Measurements from ENCODE around the gene HSD17B2. TPM values are rescaled to one million over a fixed set of nuclear protein-coding genes. Genes with fewer than 3 reads are reported as not detected.
"Not testable (repeated sequence)": the region's sequence is repeated elsewhere in the genome, so short reads cannot be mapped to it uniquely, and the experiment has no call there.

Gene HSD17B2
- total RNA-seq, 2 donors from 2014 or later: not detected

GRCh38 chr16:82008957-82009592 lies 26.0 kb upstream of the HSD17B2 start:
- peaks cover 9 to 16% of the 10 kb centered on the region in 2 donors for H3K9me3 Mint-ChIP-seq
- peaks cover 21% of the 10 kb centered on the region for H3K4me1 Mint-ChIP-seq (ENCODE audit: low read depth)
- H3K36me3 Mint-ChIP-seq (ENCODE audit: insufficient read depth in 2 of 2): peaks cover 21 to 22% of the 10 kb centered on the region in 2 donors
- H3K4me3 Mint-ChIP-seq: no peak overlapping the region
- ATAC-seq (replicated peaks in 1 of 2): no peak
- H3K27ac Mint-ChIP-seq: no peak overlapping the region
- H3K27me3 Mint-ChIP-seq (ENCODE audit: low read depth): no peaks in the 10 kb centered on the region
- DNase-seq: no peak

DNA sequence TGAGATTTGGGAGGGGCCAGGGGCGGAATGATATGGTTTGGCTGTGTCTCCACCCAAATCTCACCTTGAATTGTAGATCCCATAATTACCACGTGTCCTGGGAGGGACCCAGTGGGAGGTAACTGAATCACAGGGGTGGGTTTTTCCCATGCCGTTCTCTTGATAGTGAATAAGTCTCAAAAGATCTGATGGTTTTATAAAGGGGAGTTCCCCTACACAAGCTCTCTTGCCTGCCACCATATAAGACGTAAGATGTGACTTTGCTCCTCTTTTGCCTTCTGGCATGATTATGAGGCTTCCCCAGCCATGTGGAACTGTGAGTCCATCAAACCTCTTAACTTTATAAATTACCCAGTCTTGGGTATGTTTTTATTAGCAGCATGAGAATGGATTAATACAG lies 25.3 kb upstream of the HSD17B2 start:
- H3K27ac Mint-ChIP-seq: peak overlapping the region; percentile 47
- H3K4me1 Mint-ChIP-seq (ENCODE audit: low read depth): peaks cover 21% of the 10 kb centered on the region
- not testable (repeated sequence) for DNase-seq; ATAC-seq (replicated peaks in 1 of 2); H3K27me3 Mint-ChIP-seq (ENCODE audit: low read depth)
- peaks cover 9 to 16% of the 10 kb centered on the region in 2 donors for H3K9me3 Mint-ChIP-seq
- peaks cover 21 to 22% of the 10 kb centered on the region in 2 donors for H3K36me3 Mint-ChIP-seq (ENCODE audit: insufficient read depth in 2 of 2)
- peak overlapping the region in 1 of 2 donors; percentile 94 for H3K4me3 Mint-ChIP-seq

DNA sequence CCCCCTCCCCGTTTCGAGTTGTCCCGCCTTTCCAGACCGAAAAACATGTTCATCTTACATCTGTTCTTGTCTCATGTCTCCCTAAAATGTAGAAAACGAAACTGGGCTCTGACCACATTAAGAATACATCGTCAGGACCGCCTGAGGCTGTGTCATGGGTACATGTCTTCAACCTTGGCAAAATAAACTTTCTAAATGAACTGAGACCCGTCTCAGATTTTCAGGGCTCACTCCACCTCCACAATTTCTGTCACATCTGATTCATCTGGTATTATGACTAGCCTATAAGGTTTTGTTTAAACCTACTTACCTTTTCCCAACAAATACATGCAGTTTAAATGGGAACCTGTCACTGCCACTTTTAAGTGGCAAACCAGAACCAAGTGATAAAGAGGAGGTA lies 24.4 kb upstream of the HSD17B2 start:
- Mint-ChIP-seq H3K27me3 (ENCODE audit: low read depth) (peaks cover 2% of the 10 kb centered on the region), H3K27ac (peak overlapping the region; percentile 92), H3K9me3 (peaks cover 9 to 16% of the 10 kb centered on the region in 2 donors), H3K36me3 (ENCODE audit: insufficient read depth in 2 of 2) (peaks cover 21 to 22% of the 10 kb centered on the region in 2 donors), H3K4me3 (peak overlapping the region; percentile 80 to 94), H3K4me1 (ENCODE audit: low read depth) (peaks cover 21% of the 10 kb centered on the region)
- peak; percentile 1 to 13 for DNase-seq
- ATAC-seq (replicated peaks in 1 of 2): peak; percentile 49 to 55

DNA sequence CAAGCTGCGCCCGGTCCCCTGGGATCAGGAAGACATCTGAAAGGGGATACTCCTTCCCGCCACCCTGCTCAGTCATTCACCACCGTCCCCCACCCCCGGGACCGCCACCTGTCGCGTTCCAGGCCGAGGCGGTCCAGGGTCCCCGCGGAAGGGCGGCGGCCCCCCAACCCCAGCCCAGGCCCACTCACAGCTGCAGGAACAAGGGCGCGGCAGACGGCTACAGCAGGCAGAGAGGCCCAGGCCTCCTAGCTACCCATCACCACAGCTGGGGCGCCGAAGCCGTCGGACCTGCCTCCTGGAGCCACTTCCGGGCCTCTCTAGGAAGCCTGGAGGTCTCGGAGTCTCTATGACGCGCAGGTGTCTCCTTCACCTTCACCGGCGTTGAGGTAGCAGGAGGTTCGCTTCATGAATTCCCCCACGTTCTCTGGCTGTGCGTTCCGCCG lies 23.8 kb upstream of the HSD17B2 start, which contains the start of gene SDR42E1:
Gene SDR42E1 (minus strand): TSS at position 272 of the 443 bp plus-strand sequence. CDS start 10,612 bp downstream, outside the sequence.
- H3K4me1 Mint-ChIP-seq (ENCODE audit: low read depth): peaks cover 21% of the 10 kb centered on the region
- H3K27me3 Mint-ChIP-seq (ENCODE audit: low read depth): peaks cover 8% of the 10 kb centered on the region

GRCh38 chr16:82013139-82013538 lies 21.9 kb upstream of the HSD17B2 start:
- no peak for DNase-seq
- Mint-ChIP-seq H3K36me3 (ENCODE audit: insufficient read depth in 2 of 2) (peaks cover 18 to 19% of the 10 kb centered on the region in 2 donors), H3K27ac (no peak overlapping the region), H3K9me3 (peaks cover 7 to 14% of the 10 kb centered on the region in 2 donors), H3K4me3 (no peak overlapping the region), H3K27me3 (ENCODE audit: low read depth) (peaks cover 12% of the 10 kb centered on the region), H3K4me1 (ENCODE audit: low read depth) (peaks cover 21% of the 10 kb centered on the region)
- ATAC-seq (replicated peaks in 1 of 2): no peak

More for the DNA sequence above, 23.8 kb upstream of the HSD17B2 start, which contains the start of gene SDR42E1:
- ATAC-seq (replicated peaks in 1 of 2) (peak; percentile 96 to 97), DNase-seq (peak; percentile 76 to 79)
- Mint-ChIP-seq H3K9me3 (peaks cover 9 to 16% of the 10 kb centered on the region in 2 donors), H3K27ac (peak within 1 kb of the TSS; percentile 92), H3K4me3 (peak within 1 kb of the TSS; percentile 80 to 94), H3K36me3 (ENCODE audit: insufficient read depth in 2 of 2) (peaks cover 20 to 22% of the 10 kb centered on the region in 2 donors)

GRCh38 chr16:82016263-82016662 lies 18.8 kb upstream of the HSD17B2 start:
- Mint-ChIP-seq H3K27ac (no peak overlapping the region), H3K4me3 (no peak overlapping the region), H3K4me1 (ENCODE audit: low read depth) (peaks cover 5% of the 10 kb centered on the region), H3K36me3 (ENCODE audit: insufficient read depth in 2 of 2) (peaks cover 0 to 4% of the 10 kb centered on the region in 2 donors), H3K27me3 (ENCODE audit: low read depth) (peaks cover 24% of the 10 kb centered on the region), H3K9me3 (peaks cover 0 to 2% of the 10 kb centered on the region in 2 donors)
- no peak for DNase-seq
- no peak for ATAC-seq (replicated peaks in 1 of 2)

GRCh38 chr16:82016964-82017363 lies 18.1 kb upstream of the HSD17B2 start:
- DNase-seq (no peak), ATAC-seq (replicated peaks in 1 of 2) (no peak)
- Mint-ChIP-seq H3K4me1 (ENCODE audit: low read depth) (no peaks in the 10 kb centered on the region), H3K4me3 (no peak overlapping the region), H3K9me3 (peaks cover 0 to 1% of the 10 kb centered on the region in 2 donors), H3K27ac (no peak overlapping the region), H3K36me3 (ENCODE audit: insufficient read depth in 2 of 2) (no peaks in the 10 kb centered on the region), H3K27me3 (ENCODE audit: low read depth) (peaks cover 24% of the 10 kb centered on the region)

- DNase-seq (no peak), ATAC-seq (replicated peaks in 1 of 2) (no peak)
- no peaks in the 10 kb centered on the region for H3K36me3 Mint-ChIP-seq (ENCODE audit: insufficient read depth in 2 of 2)
- H3K27ac Mint-ChIP-seq: no peak overlapping the region
- H3K4me3 Mint-ChIP-seq: no peak overlapping the region
- no peaks in the 10 kb centered on the region for H3K9me3 Mint-ChIP-seq
- no peaks in the 10 kb centered on the region for H3K4me1 Mint-ChIP-seq (ENCODE audit: low read depth)
- H3K27me3 Mint-ChIP-seq (ENCODE audit: low read depth): peaks cover 24% of the 10 kb centered on the region
Measured at GRCh38 chr16:82017911-82018568, 17.0 kb upstream of the HSD17B2 start.

DNA sequence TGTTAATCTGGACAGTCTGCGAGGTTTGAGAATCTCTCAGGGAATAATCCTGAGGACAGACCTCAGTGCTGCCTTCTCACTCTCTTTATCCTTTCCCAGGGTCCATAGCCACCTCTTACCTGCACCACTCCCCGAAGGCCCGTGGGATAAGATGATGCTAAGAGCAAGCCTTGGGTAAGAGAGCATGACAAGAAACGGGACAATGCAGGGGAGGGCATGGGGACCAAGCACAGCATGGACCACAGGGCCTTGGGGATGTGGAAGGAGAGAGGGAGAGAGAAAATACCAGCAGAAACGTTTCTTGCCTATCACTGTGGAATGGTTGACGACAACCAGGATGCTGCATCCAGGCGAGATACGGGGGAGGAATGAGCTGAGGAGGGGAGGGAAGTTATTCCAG lies 15.5 kb upstream of the HSD17B2 start:
- no peaks in the 10 kb centered on the region for H3K4me1 Mint-ChIP-seq (ENCODE audit: low read depth)
- H3K27ac Mint-ChIP-seq: no peak overlapping the region
- ATAC-seq (replicated peaks in 1 of 2) (no peak), DNase-seq (no peak)
- H3K36me3 Mint-ChIP-seq (ENCODE audit: insufficient read depth in 2 of 2): no peaks in the 10 kb centered on the region
- H3K4me3 Mint-ChIP-seq: no peak overlapping the region
- peaks cover 39% of the 10 kb centered on the region for H3K27me3 Mint-ChIP-seq (ENCODE audit: low read depth)
- no peaks in the 10 kb centered on the region for H3K9me3 Mint-ChIP-seq

DNA sequence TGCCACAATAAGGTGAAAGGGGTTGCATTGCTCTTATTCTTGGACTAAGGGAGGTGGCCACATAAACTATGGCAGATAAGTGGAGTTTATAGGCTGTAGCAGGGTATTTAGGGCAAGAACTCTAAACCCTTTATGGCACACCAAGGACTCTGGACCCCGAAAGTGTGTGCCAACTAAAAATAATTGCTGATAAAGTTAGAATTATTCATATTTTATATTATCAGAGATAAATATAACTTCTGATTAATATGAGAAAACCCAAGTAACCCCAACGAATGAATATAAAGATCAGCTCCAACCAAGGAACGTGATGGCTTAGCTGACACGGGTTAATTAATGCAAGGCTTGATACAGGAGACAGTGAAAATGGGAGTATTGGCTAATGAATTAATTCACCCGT lies 15.0 kb upstream of the HSD17B2 start:
- DNase-seq: no peak
- Mint-ChIP-seq H3K4me3 (no peak overlapping the region), H3K27me3 (ENCODE audit: low read depth) (peaks cover 40% of the 10 kb centered on the region), H3K9me3 (no peaks in the 10 kb centered on the region), H3K27ac (no peak overlapping the region), H3K4me1 (ENCODE audit: low read depth) (no peaks in the 10 kb centered on the region), H3K36me3 (ENCODE audit: insufficient read depth in 2 of 2) (no peaks in the 10 kb centered on the region)
- ATAC-seq (replicated peaks in 1 of 2): no peak

GRCh38 chr16:82023206-82023605 lies 11.8 kb upstream of the HSD17B2 start:
- Mint-ChIP-seq H3K27ac (no peak overlapping the region), H3K4me1 (ENCODE audit: low read depth) (no peaks in the 10 kb centered on the region), H3K4me3 (no peak overlapping the region), H3K27me3 (ENCODE audit: low read depth) (peaks cover 34% of the 10 kb centered on the region), H3K9me3 (no peaks in the 10 kb centered on the region), H3K36me3 (ENCODE audit: insufficient read depth in 2 of 2) (no peaks in the 10 kb centered on the region)
- no peak for ATAC-seq (replicated peaks in 1 of 2)
- DNase-seq: no peak

- Mint-ChIP-seq H3K36me3 (ENCODE audit: insufficient read depth in 2 of 2) (no peaks in the 10 kb centered on the region), H3K27me3 (ENCODE audit: low read depth) (peaks cover 27% of the 10 kb centered on the region), H3K27ac (no peak overlapping the region), H3K9me3 (no peaks in the 10 kb centered on the region), H3K4me3 (no peak overlapping the region), H3K4me1 (ENCODE audit: low read depth) (no peaks in the 10 kb centered on the region)
- ATAC-seq (replicated peaks in 1 of 2): no peak
- no peak for DNase-seq
Measured at GRCh38 chr16:82024316-82024715, 10.7 kb upstream of the HSD17B2 start.

DNA sequence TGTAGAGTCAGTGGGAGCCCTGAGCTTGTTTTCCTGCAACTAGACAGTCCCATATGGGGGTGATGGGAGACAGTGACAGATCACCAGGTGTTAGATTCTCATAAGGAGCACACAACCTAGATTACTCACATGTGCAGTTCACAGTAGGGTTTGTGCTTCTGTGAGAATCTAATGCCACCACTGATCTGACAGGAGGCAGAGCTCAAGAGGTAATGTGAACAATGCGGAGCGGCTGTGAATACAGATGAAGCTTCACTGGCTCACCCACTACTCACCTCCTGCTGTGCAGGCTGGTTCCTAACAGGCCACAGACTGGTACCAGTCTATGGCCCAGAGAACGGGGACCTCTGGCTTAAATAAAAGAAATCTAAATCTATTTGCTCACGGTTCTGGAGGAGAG lies 10.2 kb upstream of the HSD17B2 start:
- Mint-ChIP-seq H3K27me3 (ENCODE audit: low read depth) (peaks cover 21% of the 10 kb centered on the region), H3K36me3 (ENCODE audit: insufficient read depth in 2 of 2) (no peaks in the 10 kb centered on the region), H3K9me3 (no peaks in the 10 kb centered on the region), H3K27ac (no peak overlapping the region), H3K4me1 (ENCODE audit: low read depth) (no peaks in the 10 kb centered on the region), H3K4me3 (no peak overlapping the region)
- DNase-seq: no peak
- ATAC-seq (replicated peaks in 1 of 2): no peak

Measured in activated T-cell treated with anti-CD3 and anti-CD28 coated beads, Interleukin-2, amount 50 U/mL, for 72 hours (primary cell).